HG03135 (cell line): ENCODE measurements around the gene SIGLEC15.
"Not testable (repeated sequence)": the region's sequence is repeated elsewhere in the genome, so short reads cannot be mapped to it uniquely, and the experiment has no call there.

Source experiments
- ATAC-seq: cut with Tn5 transposase; IDR thresholded peaks from one replicate; pipeline ENCODE4 v1.9.1; 2021; ENCODE audit warnings: mild to moderate bottlenecking, moderate library complexity; ENCODE audit not compliant: unreplicated experiment

The SIGLEC15 gene

GRCh38 chr18:45841765-45842442 is 16.4 kb downstream of the SIGLEC15 start:
- ATAC-seq = no peak

GRCh38 chr18:45843019-45843418 is 17.5 kb downstream of the SIGLEC15 start:
- ATAC-seq = no peak

DNA sequence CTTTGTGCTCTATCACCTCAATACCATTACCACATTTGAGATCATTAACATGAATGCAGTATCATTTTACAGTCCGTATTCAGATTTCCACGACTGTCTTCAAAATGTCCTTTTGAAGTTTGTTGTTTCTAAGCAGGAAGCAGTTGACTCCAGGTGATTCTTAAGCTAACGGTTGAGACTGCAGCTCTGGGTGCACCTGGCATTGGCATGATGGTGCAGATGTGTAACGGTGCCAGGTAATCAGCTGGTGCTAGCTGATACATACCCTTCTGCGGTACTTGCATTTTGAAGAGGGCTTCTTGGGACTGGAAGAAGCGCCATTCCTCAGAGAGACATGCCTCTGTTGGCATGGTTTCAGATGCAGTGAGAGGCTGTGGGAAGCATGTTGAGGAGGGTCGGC is 19.5 kb downstream of the SIGLEC15 start:
- no peak for ATAC-seq

DNA sequence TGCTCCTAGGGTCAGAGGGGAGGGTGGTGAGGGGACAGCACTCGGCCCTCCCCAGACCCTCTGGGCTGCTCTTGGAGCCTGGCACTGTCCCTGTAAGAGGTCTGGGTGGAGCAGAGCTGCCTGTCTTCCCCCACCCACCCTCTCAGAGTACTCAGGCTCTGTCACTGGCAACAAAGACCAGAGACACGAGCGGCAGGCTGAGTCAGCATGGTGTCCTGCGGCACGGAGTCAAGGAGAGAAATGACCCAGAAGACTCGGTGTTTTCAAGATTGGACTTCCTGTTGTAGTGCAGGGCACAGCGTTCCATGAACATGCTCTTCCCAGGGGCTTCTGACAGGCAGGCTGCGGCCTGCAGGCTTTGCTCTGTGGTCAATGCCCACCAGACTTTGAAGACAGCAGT is 19.9 kb downstream of the SIGLEC15 start:
- no peak for ATAC-seq

DNA sequence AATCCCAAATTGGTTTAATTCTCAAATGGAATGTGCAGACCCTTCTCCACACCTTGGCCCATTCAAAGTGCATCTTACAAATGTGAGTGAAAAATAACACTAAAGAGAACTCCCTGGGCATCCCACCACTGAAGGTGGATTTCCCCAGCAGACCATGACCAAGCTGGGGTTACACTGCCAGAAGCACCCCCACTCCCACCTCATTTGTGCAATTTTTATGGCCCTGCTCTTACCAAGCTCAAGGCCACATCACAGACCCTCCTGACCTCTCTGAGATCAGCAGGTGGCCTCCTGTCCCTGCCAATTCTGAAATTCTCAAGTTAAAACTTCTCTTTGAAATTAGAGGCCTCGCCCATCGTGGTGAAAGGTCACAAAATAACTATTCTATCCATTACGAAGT is 21.6 kb downstream of the SIGLEC15 start:
- no peak for ATAC-seq

DNA sequence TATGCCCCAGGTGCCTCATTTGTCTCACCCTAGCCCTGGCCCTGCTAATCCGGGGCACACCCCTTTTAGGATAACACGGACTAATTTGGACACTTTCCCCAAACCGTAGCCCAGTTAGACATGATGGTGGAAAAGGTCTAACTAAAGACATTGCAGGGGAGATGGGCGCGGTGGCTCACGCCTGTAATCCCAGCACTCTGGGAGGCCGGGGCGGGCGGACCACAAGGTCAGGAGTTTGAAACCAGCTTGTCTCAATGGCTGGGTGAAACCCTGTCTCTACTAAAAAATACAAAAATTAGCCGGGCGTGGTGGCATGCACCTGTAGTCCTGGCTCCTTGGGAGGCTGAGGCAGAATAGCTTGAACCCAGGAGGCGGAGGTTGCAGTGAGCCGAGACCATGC is 23.2 kb downstream of the SIGLEC15 start:
- ATAC-seq = not testable (repeated sequence)

DNA sequence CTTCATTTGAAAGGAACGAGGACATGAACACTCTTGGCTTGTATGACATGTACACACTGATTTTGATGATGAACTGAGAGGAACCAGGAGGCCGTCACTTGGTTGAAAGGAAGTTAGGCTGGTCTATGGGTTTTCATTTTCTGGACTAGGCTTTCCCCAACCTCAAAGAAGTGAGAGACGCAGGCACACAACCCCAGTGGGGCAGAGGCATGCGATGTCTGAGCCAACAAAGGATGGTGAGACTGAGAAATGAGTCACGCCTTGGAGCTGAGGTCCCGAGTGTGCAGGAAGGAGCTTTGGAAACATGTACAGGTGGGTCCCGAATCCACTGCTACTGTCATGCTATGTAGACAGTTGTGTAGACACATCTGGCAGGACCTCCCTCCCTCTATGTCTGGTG is 24.1 kb downstream of the SIGLEC15 start:
- no peak for ATAC-seq

DNA sequence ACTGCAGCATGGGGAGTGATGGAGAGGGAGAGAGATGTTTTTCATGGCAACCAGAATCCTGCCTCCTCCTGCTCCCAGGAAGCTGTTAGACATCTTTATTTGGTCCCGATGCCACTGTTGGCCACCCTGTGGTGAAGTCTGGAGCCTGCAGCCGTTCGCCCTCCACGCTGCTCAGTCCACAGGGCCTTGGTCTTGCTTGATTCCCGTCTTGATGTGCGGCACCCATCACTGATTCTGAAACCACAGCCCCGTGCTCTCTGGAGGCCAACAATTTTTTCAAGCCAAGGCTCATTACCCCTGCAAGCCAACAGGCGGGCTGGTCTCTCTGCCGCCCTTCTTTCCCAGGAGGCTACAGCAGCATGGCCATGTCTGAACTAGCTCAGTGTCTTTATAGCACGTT is 24.5 kb downstream of the SIGLEC15 start:
- ATAC-seq = no peak

GRCh38 chr18:45851161-45851925 is 25.9 kb downstream of the SIGLEC15 start:
- ATAC-seq = no peak

DNA sequence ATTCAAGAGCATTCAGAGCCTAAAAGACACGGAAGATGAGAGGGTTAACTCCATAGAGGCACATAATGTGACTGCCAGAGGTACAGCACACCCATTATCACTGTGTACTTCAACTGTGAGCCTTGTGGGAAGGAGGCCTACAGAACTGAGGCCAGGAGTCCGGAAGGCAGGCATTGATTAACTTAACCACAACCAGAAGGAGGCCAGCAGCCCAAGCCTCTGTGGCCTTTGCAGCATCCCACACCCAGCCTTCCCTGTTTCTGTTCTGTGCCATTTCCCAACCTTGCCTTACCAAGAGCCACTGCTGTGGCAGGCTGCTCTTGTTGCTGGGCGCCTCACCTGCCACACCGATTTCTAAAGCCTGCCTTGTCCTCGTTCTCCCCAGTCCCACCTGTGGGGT is 27.2 kb downstream of the SIGLEC15 start:
- no peak for ATAC-seq

- ATAC-seq = no peak
Observed at GRCh38 chr18:45854036-45854586, 28.6 kb downstream of the SIGLEC15 start.

DNA sequence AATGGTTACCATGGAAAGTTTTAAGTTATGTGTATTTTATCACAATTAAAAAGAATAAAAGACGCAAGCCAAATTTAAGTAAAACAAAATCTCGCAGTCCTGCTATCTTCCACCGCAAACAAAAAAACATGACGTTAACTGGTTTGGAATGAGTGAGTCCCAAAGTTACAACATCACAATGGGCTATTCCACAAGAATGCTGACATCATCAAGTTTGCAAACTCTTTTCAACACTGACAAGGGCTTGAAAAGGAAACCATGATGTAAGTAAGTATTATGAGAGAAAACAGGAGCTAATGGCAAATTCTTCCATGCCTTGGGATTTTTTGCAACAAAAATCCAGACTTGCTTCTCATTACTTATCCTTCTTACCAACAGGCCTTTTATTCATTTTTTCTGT is 31.1 kb downstream of the SIGLEC15 start:
- no peak for ATAC-seq

GRCh38 chr18:45859334-45859733 is 33.9 kb downstream of the SIGLEC15 start:
- no peak for ATAC-seq

GRCh38 chr18:45860492-45860891 is 35.0 kb downstream of the SIGLEC15 start:
- ATAC-seq = no peak

DNA sequence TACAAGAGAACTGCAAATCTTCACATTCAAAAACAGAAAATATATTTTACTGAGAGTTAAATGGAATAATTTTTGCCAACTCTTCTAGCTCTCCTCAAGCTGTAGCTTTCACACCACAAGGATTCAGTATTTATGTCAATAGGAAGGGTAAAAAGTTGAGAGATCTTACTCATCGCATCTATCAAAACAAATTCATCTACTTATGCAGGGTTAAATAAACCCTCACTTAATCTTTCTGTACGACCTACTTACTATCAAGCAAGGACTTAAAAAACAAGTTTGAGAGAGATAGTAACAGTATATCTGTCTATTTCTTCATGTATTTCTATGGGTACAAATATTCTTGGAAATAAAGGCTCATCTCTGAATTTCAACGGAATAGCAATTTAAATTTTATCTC is 35.5 kb downstream of the SIGLEC15 start:
- ATAC-seq = no peak

- ATAC-seq = no peak
Observed at GRCh38 chr18:45861926-45862325, 36.5 kb downstream of the SIGLEC15 start.

- no peak for ATAC-seq
Observed at GRCh38 chr18:45863469-45863868, 38.0 kb downstream of the SIGLEC15 start.

GRCh38 chr18:45864081-45864480 is 38.6 kb downstream of the SIGLEC15 start:
- no peak for ATAC-seq

GRCh38 chr18:45865466-45865865 is 40.0 kb downstream of the SIGLEC15 start:
- ATAC-seq = no peak

DNA sequence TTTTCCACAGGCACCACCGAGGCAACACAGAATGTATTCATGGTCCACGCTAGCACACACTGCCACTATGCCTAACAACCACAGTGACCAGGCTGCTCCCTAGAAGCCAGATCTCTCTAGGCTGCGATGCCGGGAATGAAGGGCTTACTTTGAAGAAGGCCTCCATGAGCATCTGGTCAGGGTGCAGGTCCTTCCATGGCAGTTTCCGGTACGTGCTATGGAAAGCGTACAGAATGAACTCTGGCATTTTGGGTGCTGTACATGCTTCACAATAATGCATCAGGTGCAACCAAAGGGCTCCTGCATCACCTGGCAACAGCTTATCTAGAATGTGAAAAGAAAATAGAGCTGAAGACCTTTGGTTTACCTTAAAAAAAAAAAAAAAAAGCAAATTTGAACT is 44.9 kb downstream of the SIGLEC15 start:
- ATAC-seq = no peak

DNA sequence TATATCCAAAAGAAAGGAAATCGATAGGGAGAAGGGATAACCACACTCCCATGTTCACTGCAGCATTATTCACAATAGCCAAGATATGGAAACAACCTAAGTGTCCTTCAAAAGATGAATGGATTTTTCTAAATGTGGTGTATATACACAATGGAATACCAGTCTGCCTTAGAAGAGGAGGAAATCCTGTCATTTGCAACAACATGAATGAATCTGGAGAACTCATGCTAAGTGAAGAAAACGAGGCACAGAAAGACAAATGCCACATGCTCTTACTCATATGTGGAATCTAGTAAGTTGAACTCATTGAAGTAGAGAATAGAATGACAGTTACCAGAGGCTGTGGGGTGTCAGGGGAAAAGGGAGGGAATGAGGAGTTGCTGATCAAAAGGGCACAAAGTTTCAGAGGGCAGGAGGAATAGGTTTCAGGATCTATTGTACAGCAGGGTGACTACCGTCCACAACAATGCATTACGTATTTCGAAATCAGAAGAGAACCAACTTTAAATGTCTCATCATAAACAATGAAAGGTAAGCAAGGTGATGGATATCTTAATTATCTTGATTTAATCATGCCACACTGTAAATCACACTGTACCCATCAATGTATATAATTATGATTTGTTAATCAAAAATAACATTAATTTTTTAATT is 46.1 kb downstream of the SIGLEC15 start:
- ATAC-seq = no peak
